GM19328 (cell line): ENCODE measurements around the gene LYZ.

Experiments
- ATAC-seq: cut with Tn5 transposase; IDR thresholded peaks from one replicate; pipeline ENCODE4 v1.9.1; 2021; ENCODE audit warnings: mild to moderate bottlenecking, moderate library complexity; ENCODE audit not compliant: unreplicated experiment

The LYZ gene

DNA sequence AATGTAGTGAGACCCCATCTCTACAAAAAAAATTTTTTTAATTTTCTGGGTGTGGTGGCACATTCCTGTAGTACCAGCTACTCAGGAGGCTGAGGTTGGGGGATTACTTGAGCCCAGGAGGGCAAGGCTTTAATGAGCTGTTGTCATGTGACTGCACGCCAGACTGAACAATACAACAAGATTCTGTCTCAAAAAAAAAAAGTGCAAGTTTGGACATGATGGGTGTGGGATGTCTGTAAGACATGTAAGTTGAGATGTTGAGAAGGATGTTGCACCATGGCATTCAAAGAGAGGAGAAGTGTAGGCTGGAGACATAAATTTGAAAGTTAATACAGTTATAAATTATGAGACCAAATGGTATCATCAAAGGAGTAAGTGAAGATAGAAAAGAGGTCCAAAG lies 34.9 kb downstream of the LYZ start:
- no peak for ATAC-seq

DNA sequence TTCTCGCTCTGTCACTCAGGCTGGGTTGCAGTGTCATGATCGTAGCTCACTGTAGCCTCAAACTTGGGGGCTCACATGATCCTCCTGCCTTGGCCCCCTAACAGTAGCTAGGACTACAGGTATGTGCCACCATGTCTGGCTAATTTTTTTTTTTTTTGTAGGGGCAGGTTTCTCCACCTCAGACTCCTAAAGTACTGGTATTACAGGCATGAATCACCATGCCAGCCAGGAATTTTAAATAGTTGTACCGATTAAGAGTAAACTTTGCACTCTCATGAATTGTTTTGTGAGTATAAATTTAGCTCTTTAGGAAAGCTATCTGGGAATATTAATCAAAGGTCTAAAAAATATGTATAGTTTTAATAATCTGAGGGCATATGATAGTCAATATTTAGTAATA lies 36.9 kb downstream of the LYZ start:
- no peak for ATAC-seq

DNA sequence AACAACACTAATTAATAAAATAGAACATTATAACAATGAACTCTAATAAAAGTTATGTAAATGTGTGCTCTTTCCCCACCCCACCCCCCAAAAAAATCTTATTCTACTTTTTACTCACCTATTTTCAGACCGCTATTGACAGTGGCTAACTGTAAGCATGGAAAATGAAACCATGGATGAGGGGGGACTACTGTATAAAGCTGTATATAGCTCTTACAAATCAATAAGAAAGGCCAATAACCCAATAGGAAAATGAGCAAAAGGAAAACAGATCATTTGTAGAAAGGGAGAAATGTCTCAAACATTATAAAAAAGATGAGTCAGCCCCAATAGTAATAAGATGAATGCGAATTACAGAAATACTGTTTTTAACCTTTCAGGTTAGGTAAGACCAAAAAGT lies 38.7 kb downstream of the LYZ start:
- ATAC-seq = no peak

DNA sequence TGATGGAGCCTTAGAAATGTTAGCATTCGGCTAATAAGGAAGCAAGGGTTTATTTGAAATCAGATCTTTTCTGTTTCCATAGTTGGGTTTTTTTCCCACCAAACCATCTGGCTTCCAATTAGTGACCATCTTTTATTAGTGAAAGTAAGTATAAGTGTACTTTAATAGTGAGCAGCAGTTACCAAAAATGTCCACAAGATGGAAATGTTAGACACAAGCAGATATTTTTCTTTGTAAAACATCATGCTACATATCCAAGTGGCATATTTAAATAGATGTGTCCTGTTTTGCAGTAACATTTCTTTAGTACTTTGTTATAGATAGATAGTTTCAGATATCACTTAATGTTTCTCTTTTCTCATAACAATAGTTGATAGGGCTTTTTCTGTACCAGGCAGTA lies 40.2 kb downstream of the LYZ start:
- ATAC-seq = no peak

DNA sequence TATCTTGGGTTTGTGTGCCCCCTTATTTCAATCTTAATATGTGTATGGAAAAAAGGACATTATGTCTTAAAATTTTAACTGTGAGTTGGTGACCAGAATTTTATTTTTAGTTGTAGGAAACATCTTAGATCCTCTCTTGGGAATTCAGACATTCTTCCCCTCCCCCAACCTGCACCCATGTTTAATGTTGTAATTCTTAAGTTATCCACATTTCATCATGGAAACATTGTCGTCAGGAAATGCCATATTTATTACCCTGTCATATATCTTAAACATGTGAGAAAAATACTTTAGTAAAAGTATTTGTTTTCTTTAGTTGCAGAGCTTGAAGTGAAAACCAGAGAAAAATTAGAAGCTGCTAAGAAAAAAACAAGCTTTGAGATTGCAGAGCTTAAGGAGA lies 41.6 kb downstream of the LYZ start:
- no peak for ATAC-seq

DNA sequence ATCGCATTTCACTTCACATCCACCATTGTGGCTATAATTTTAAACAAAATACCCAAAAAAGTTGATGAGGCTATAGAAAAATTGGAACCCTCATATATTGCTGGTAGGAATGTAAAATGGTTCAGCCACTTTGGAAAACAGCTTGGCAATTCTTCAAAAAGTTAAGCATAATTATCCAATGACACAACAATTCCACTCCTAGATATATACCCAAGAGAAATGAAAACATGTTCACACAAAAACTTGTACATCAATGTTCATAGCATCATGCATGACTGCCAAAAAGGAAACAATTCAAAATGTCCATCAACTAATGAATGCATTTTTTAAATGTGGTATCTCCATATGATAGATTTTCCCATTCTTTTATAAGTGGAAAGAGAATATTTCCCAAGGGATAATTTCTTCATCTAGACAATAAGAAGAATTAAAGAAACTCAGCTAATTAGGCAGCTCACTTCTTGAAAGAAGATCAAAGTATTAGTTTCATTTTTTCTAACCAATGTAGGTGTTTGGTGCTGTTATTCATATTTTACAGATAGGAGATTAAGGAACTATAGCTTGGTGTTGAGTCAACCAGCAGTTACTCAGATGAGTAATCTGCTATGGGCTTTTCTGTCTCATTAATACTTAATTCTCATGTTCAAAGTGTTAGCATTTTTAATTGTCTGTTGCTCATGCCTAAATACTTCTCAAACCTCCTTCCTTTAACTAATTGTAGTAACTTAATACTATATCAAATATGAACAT lies 44.2 kb downstream of the LYZ start:
- no peak for ATAC-seq

DNA sequence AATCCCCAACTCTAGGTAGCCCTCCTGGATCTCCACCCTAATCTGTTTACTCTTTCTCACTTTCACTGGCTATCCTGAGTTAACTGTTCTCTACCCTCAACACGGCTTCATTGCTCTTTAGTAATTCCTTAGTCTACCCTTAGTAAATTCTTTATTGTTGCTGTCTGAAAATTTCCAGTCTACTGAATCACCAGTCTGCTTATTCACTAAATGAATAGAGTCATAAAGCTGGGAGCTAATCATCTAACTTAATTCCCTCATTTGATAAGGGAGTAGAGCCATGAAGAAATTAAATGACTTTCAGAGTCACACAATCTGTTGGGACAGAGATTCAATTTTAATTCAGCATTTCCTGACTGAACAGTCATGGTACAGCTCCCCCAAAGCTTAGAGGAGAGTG lies 47.9 kb downstream of the LYZ start:
- ATAC-seq = no peak

DNA sequence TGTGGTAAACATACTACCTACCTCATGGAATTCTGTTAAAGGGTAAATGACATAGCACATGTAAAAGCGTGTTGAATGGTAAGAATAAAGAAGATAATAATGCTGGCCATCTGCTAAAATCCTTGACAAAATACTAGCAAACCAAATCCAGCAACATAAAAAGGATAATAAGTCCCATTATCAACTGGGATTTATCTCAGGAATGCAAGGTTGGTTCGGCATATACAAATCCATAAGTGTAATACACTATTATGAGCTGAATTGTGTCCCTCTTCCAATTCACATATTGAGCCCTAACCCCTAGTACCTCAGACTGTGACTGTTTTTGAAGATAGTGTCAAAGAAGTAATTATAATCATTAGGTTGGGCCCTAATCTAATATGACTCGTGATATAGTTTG lies 48.8 kb downstream of the LYZ start:
- no peak for ATAC-seq

DNA sequence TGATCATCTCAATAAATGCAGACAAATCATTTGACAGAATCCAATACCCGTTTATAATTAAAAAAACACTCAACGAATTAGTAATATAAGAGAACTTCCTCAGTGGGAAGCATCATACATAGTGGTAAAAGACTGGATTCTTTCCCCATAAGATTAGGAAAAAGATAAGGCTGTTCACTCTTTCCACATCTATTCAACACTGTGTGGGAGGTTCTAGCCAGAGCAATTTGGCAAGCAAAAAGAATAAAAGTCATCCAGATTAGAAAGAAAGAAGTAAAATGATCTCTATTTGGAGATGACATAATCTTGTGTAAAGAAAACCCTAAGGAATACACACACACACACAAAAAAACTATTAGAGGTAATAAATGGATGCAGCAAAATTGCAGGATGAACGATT lies 49.8 kb downstream of the LYZ start:
- no peak for ATAC-seq

DNA sequence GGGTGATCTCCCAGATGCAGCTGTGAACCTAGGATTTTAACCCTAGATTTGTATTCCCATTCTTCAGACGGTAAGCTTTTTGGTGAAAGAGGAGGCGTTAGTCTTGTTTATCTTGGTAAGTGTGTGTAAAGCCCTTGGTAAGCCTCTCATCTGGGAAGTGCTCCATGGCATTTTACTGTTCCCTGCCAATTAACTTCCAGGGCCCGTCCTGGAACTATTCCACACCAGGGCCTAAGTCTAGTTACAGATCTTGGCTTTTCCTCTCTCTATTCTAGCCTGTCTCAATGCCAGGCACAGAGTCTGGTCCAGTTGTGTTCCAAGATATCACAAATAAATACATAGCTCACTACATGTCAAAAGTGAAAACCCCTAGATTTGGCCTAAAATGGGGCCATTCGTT lies 53.8 kb downstream of the LYZ start:
- ATAC-seq = no peak
